MM.1S (cell line): ENCODE measurements around the gene FBXL12.

Source experiments
- DNase-seq: peaks from one replicate; pipeline ENCODE4 v3.0.0-alpha.2; 2015
- H2AFZ ChIP-seq: fragments of 300-600 bp; sonication (generic); 2 replicates; pipeline ENCODE4 v1.6.0; 2016; ENCODE audit warnings: antibody characterized with exemption, low read length
- H3F3A ChIP-seq: fragments of 300-600 bp; sonication (generic); 2 replicates; pipeline ENCODE4 v1.6.1; 2016; ENCODE audit warnings: mild to moderate bottlenecking, antibody characterized with exemption, low read length, moderate library complexity, mixed read lengths; ENCODE audit not compliant: insufficient read depth
- H3K27ac ChIP-seq: fragments of 300-600 bp; sonication (generic); 2 replicates; pipeline ENCODE4 v1.5.1; 2016; ENCODE audit warnings: mild to moderate bottlenecking, low read length
- H3K27me3 ChIP-seq: fragments of 300-600 bp; sonication (generic); replicated peaks from 2 replicates; pipeline ENCODE4 v1.6.0; 2016; ENCODE audit warnings: low read length; ENCODE audit not compliant: insufficient read depth
- H3K36me3 ChIP-seq: fragments of 300-600 bp; sonication (generic); replicated peaks from 2 replicates; pipeline ENCODE4 v1.6.1; 2016; ENCODE audit warnings: mild to moderate bottlenecking, low read length, mixed read lengths; ENCODE audit not compliant: insufficient read depth
- H3K4me1 ChIP-seq: fragments of 300-600 bp; sonication (generic); 2 replicates; pipeline ENCODE4 v1.6.1; 2016; ENCODE audit warnings: low read length, mixed read lengths
- H3K4me2 ChIP-seq: fragments of 300-600 bp; sonication (generic); 2 replicates; pipeline ENCODE4 v1.6.0; 2016; ENCODE audit warnings: low read depth, low read length
- H3K4me3 ChIP-seq: fragments of 300-600 bp; sonication (generic); 2 replicates; pipeline ENCODE4 v1.5.1; 2016; ENCODE audit warnings: low read length, mixed read lengths
- H3K79me2 ChIP-seq: fragments of 300-600 bp; sonication (generic); 2 replicates; pipeline ENCODE4 v1.6.1; 2016; ENCODE audit warnings: mixed run types, low read length, mixed read lengths
- H3K9ac ChIP-seq: fragments of 300-600 bp; sonication (generic); 2 replicates; pipeline ENCODE4 v1.6.1; 2016; ENCODE audit warnings: low read length, mixed read lengths
- H3K9me2 ChIP-seq: fragments of 300-600 bp; sonication (generic); replicated peaks from 2 replicates; pipeline ENCODE4 v1.6.1; 2016; ENCODE audit warnings: mild to moderate bottlenecking, low read length, mixed read lengths; ENCODE audit not compliant: insufficient read depth
- H3K9me3 ChIP-seq: fragments of 300-600 bp; sonication (generic); replicated peaks from 2 replicates; pipeline ENCODE4 v1.6.1; 2016; ENCODE audit warnings: mild to moderate bottlenecking, low read length, mixed read lengths; ENCODE audit not compliant: insufficient read depth
- H4K20me1 ChIP-seq: fragments of 300-600 bp; sonication (generic); 2 replicates; pipeline ENCODE4 v1.6.1; 2016; ENCODE audit warnings: mild to moderate bottlenecking, low read length, moderate library complexity, mixed read lengths; ENCODE audit not compliant: insufficient read depth
- EZH2 ChIP-seq: fragments of 300-600 bp; sonication (generic); optimal IDR thresholded peaks from 2 replicates; pipeline ENCODE3; 2017; ENCODE audit warnings: low read depth, mild to moderate bottlenecking, antibody characterized with exemption, low read length, mixed read lengths
- EZH2phosphoT487 ChIP-seq: fragments of 300-600 bp; sonication (generic); IDR thresholded peaks from 2 replicates; pipeline ENCODE4 v1.6.1; 2018; ENCODE audit warnings: antibody characterized with exemption, low read length
- TF ChIP-seq, protein P1 (sequence below): fragments of 300-600 bp; sonication (generic); IDR thresholded peaks from 2 replicates; pipeline ENCODE4 v1.5.1; 2016; ENCODE audit warnings: antibody characterized with exemption, low read length, mixed read lengths

FBXL12 gene

DNA sequence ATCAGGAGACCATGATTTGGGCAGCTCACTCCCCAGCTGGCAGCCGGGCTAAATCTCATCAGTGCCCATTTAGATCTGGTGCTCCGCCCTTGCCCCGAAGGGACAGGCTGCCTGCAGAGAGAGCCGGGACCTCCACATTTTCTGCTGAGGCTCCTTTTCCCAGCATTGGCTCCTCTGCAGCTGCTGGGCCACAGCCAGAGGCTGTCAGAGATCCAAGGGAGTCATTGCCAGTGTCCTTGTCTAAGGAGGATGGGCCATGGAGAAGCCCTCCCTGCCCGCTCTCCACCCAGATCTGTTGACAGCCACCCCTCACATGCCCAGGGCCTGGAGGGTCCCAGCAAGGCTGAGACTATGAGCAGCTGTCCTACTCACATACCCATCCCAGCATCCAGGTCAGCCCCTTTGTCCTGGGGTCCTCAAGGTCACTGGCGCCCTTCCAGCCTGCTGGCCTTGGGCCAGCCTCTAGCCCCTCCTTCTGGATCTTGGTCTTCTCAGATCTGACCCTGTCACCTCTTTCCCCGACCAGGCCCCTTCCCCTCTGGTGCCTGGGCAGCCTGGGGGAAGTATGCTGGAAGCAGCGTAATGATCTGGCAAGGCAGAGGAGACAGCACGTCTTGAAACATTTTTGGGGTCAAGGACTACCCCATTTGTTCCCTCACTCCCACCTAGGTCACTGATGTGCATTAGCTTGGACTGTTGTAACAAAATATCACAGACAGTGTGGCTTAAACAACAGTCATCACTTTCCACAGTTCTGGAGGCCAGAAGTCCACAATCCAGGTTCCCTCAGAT, 24.2 kb upstream of the FBXL12 start:
- Histone ChIP-seq H3K27me3 (no peaks in the 10 kb centered on the region), H3K9ac (no peak overlapping the region), H3K4me3 (no peak overlapping the region), H3K9me2 (no peaks in the 10 kb centered on the region), H3K9me3 (no peaks in the 10 kb centered on the region), H3K27ac (no peak overlapping the region), H3F3A (no peaks in the 10 kb centered on the region), H2AFZ (no peak overlapping the region), H3K4me1 (no peaks in the 10 kb centered on the region), H3K79me2 (peaks cover 62% of the 10 kb centered on the region), H3K4me2 (no peak overlapping the region), H4K20me1 (no peaks in the 10 kb centered on the region), H3K36me3 (no peaks in the 10 kb centered on the region; the same call in 1 of the 2 replicates)
- TF ChIP-seq EZH2 (no peak), EZH2phosphoT487 (no peak)
- TF ChIP-seq, protein P1, sequence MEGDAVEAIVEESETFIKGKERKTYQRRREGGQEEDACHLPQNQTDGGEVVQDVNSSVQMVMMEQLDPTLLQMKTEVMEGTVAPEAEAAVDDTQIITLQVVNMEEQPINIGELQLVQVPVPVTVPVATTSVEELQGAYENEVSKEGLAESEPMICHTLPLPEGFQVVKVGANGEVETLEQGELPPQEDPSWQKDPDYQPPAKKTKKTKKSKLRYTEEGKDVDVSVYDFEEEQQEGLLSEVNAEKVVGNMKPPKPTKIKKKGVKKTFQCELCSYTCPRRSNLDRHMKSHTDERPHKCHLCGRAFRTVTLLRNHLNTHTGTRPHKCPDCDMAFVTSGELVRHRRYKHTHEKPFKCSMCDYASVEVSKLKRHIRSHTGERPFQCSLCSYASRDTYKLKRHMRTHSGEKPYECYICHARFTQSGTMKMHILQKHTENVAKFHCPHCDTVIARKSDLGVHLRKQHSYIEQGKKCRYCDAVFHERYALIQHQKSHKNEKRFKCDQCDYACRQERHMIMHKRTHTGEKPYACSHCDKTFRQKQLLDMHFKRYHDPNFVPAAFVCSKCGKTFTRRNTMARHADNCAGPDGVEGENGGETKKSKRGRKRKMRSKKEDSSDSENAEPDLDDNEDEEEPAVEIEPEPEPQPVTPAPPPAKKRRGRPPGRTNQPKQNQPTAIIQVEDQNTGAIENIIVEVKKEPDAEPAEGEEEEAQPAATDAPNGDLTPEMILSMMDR = no peak
- no peak for DNase-seq

DNA sequence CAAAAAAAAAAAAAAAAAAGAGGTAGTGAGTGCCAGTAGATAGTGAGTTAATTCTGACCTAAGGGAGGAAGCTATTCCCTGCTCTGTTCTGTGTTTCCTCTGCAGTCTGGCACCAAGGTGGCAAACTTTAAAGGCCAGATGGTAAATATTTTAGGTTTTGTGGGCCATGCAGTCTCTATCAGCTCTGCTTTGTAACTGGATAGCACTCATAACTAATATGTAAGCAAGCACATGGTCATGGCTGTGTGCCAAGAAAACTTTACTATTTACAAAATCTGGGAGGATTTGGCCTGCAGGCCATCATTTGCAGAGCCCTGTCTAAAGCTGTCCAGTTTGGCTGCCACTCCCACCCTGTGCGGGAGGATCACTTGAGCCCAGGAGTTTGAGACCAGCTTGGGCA, 20.5 kb upstream of the FBXL12 start:
- DNase-seq = no peak

DNA sequence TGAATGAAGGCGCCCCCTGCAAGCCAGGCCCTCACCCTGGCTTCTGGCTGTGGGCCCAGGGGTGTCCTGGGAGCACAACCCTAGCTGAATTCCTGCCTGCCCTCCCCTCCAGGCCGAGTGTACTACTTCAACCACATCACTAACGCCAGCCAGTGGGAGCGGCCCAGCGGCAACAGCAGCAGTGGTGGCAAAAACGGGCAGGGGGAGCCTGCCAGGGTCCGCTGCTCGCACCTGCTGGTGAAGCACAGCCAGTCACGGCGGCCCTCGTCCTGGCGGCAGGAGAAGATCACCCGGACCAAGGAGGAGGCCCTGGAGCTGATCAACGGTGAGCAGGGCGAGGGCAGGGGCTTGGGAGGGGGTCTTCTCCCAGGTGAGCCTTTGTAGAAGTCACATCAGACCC, 19.4 kb upstream of the FBXL12 start:
- H3K9me3 ChIP-seq = no peaks in the 10 kb centered on the region
- H3K9me2 ChIP-seq = no peaks in the 10 kb centered on the region
- no peak overlapping the region for H3K4me2 ChIP-seq
- H3K36me3 ChIP-seq = no peaks in the 10 kb centered on the region; the same call in 1 of the 2 replicates
- peaks cover 5% of the 10 kb centered on the region; the same call in 1 of the 2 replicates for H3F3A ChIP-seq
- no peak overlapping the region for H3K9ac ChIP-seq
- peaks cover 10% of the 10 kb centered on the region; the same call in 1 of the 2 replicates for H3K4me1 ChIP-seq
- no peaks in the 10 kb centered on the region for H3K27me3 ChIP-seq
- H2AFZ ChIP-seq = no peak overlapping the region
- no peak overlapping the region for H3K27ac ChIP-seq
- H3K4me3 ChIP-seq = no peak overlapping the region
- DNase-seq = no peak
- peaks cover 64% of the 10 kb centered on the region for H3K79me2 ChIP-seq
- no peaks in the 10 kb centered on the region for H4K20me1 ChIP-seq
- no peak for TF ChIP-seq EZH2

More for the DNA sequence above, 20.5 kb upstream of the FBXL12 start:
- no peaks in the 10 kb centered on the region for H3K9me2 ChIP-seq
- peaks cover 10% of the 10 kb centered on the region; the same call in 1 of the 2 replicates for H3K4me1 ChIP-seq
- H3K4me2 ChIP-seq = no peak overlapping the region
- H3K9me3 ChIP-seq = no peaks in the 10 kb centered on the region
- H3K27me3 ChIP-seq = no peaks in the 10 kb centered on the region
- no peak overlapping the region for H3K27ac ChIP-seq
- H3K79me2 ChIP-seq = peaks cover 70% of the 10 kb centered on the region
- H2AFZ ChIP-seq = no peak overlapping the region
- peaks cover under 1% of the 10 kb centered on the region; the same call in 1 of the 2 replicates for H3F3A ChIP-seq
- no peak overlapping the region for H3K4me3 ChIP-seq
- no peaks in the 10 kb centered on the region for H4K20me1 ChIP-seq
- TF ChIP-seq EZH2phosphoT487 (no peak), EZH2 (no peak)
- TF ChIP-seq, protein P1 = no peak
- no peaks in the 10 kb centered on the region; the same call in 1 of the 2 replicates for H3K36me3 ChIP-seq
- no peak overlapping the region for H3K9ac ChIP-seq

DNA sequence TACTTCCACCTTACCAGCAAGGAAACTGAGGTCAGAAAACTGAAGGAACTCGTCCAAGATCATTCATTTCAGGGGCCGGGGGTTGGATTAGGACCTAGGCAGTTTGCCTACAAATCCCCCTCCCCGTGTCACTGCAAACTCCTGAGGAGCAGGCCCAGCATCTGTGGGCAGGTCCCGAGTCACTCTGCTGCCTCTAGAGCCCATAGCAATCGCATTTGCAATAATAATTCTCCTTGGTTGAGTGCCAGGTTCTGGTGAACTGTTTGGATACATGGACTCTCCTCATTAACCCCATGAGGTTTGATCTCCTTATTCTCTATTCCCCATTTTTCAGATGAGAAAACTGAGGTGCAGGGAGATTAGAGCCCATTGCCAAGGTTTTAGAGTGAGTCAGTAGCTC, 17.1 kb upstream of the FBXL12 start:
- H3K27ac ChIP-seq = no peak overlapping the region
- H2AFZ ChIP-seq = peak overlapping the region; percentile 49
- H4K20me1 ChIP-seq = no peaks in the 10 kb centered on the region
- TF ChIP-seq EZH2phosphoT487 = no peak
- TF ChIP-seq, protein P1 = 0 out of 2 replicates have a peak, but pooled peaks have one; percentile 12
- H3K4me1 ChIP-seq = peaks cover 10% of the 10 kb centered on the region; the same call in 1 of the 2 replicates
- H3F3A ChIP-seq = peaks cover 5% of the 10 kb centered on the region; the same call in 1 of the 2 replicates
- H3K9ac ChIP-seq = peak overlapping the region; percentile 65
- peak overlapping the region; percentile 87 for H3K4me2 ChIP-seq
- H3K4me3 ChIP-seq = peak overlapping the region; percentile 85
- H3K79me2 ChIP-seq = peaks cover 44% of the 10 kb centered on the region
- H3K9me3 ChIP-seq = no peaks in the 10 kb centered on the region
- no peaks in the 10 kb centered on the region for H3K9me2 ChIP-seq
- H3K36me3 ChIP-seq = no peaks in the 10 kb centered on the region; the same call in 1 of the 2 replicates
- no peaks in the 10 kb centered on the region for H3K27me3 ChIP-seq
- no peak for DNase-seq
